Measurements from ENCODE around the gene HBZ.
"Not testable (repeated sequence)": the region's sequence is repeated elsewhere in the genome, so short reads cannot be mapped to it uniquely, and the experiment has no call there.

Gene HBZ

DNA sequence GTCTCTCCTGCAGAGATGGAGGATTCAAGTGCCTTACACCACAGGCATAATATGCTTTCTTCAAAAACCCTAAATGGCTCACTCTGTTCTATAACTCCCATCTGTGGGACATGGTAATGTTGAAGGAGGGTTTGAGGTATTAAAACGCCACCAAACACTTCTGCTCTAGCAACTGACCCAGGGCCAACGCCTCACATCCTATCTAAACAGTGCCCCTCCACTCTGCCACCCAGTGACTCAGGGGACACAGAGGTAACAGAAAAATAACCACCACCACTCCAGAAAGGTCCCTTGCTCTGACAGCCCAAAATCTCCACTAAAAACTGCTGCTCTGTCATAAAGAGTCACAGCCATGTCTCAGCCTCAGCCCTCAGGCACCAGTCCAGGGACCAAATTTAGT lies 31.7 kb upstream of the HBZ start:
- H3K4me3 ChIP-seq (ENCODE audit: control insufficient read depth, low read depth, low read length): no peak overlapping the region
- no peak for DNase-seq (ENCODE audit: low read depth)
- TF ChIP-seq, protein P1, sequence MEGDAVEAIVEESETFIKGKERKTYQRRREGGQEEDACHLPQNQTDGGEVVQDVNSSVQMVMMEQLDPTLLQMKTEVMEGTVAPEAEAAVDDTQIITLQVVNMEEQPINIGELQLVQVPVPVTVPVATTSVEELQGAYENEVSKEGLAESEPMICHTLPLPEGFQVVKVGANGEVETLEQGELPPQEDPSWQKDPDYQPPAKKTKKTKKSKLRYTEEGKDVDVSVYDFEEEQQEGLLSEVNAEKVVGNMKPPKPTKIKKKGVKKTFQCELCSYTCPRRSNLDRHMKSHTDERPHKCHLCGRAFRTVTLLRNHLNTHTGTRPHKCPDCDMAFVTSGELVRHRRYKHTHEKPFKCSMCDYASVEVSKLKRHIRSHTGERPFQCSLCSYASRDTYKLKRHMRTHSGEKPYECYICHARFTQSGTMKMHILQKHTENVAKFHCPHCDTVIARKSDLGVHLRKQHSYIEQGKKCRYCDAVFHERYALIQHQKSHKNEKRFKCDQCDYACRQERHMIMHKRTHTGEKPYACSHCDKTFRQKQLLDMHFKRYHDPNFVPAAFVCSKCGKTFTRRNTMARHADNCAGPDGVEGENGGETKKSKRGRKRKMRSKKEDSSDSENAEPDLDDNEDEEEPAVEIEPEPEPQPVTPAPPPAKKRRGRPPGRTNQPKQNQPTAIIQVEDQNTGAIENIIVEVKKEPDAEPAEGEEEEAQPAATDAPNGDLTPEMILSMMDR (conservative IDR thresholded peaks at IDR 0.05; ENCODE audit: control insufficient read depth, insufficient read depth, low read depth, low read length): no peak

DNA sequence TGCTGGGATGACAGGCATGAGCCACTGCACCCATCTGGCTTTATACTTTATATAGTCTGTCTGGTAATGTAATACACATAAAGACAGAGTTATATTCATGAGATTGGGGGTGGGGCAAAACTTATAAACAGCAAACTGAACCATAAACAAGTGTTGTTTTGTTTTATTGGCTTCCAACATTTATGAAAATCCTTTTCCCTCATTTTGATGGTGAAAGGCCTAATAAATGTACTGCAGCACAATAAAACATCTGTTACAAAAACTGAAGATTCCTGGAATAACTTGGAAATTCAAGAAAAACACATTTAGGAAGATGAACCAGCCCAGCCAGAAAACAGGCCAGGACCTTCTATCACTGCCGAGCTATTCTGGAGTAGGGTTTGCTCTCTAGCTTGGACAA lies 30.1 kb upstream of the HBZ start:
- no peak for DNase-seq (ENCODE audit: low read depth)
- no peak overlapping the region for H3K4me3 ChIP-seq (ENCODE audit: control insufficient read depth, low read depth, low read length)
- TF ChIP-seq, protein P1 (conservative IDR thresholded peaks at IDR 0.05; ENCODE audit: control insufficient read depth, insufficient read depth, low read depth, low read length): no peak

DNA sequence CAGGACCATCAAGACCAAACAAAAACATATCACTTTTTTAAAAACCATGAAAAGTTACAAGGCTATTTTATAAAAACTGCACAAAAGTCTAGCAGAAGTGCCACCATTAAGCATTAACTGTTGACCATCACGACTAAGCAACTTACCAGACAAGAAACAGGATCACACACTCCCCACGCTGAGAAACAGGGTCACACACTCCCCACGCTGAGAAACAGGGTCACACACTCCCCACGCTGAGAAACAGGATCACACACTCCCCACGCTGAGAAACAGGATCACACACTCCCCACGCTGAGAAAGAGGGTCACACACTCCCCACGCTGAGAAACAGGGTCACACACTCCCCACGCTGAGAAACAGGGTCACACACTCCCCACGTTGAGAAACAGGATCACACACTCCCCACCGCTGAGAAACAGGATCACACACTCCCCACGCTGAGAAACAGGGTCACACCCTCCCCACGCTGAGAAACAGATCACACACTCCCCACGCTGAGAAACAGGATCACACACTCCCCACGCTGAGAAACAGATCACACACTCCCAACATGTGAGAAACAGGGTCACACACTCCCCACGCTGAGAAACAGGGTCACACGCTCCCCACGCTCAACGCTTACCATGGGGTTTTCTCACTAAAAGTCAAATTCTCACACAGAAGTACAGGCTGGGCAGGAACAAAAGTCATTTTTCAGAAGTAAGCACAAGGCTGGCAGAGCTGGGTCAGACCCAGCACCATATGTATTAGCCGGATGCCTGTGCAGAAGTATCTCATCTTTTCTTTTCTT lies 28.7 kb upstream of the HBZ start:
- DNase-seq (ENCODE audit: low read depth); H3K4me3 ChIP-seq (ENCODE audit: control insufficient read depth, low read depth, low read length): not testable (repeated sequence)

DNA sequence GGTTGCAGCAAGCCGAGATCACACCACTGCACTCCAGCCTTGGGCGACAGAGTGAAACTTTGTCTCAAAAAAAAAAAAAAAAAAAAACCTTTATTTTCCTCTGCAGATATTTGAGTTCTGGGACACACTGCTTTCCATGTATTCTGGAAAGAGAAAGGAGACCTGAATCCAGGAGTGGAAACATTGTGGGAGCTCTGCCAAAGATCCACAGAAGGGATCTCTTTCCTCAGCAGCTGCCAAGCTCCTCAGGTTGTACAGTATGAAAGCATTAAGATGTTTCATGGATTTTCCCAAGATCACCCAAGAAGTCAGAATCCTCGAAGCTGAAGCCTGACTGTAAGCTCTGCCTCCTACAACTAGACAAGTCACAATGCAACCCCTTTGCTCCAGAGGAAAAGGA lies 27.4 kb upstream of the HBZ start:
- TF ChIP-seq, protein P1 (conservative IDR thresholded peaks at IDR 0.05; ENCODE audit: control insufficient read depth, insufficient read depth, low read depth, low read length): no peak
- DNase-seq (ENCODE audit: low read depth): no peak
- H3K4me3 ChIP-seq (ENCODE audit: control insufficient read depth, low read depth, low read length): no peak overlapping the region

DNA sequence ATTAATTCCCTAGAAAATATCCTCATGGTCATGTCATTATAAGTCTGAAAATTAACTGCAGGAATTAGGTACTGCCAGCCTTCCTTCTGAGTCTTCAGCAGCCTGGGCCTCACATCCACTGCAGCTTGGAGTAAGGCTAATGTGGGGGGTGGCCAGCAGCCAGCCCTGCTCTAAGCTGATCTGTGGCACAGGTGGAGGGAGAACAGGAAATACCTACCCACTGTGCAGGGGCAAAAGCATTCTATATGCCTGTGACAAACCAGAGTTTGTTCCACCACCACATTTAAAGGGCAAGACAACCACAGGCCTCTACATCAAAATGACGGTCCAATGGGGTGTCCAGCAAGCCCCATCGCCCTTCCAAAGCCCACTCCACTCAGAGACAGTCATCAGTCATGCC lies 23.4 kb upstream of the HBZ start:
- no peak overlapping the region for H3K4me3 ChIP-seq (ENCODE audit: control insufficient read depth, low read depth, low read length)
- DNase-seq (ENCODE audit: low read depth): no peak
- TF ChIP-seq, protein P1 (conservative IDR thresholded peaks at IDR 0.05; ENCODE audit: control insufficient read depth, insufficient read depth, low read depth, low read length): no peak

DNA sequence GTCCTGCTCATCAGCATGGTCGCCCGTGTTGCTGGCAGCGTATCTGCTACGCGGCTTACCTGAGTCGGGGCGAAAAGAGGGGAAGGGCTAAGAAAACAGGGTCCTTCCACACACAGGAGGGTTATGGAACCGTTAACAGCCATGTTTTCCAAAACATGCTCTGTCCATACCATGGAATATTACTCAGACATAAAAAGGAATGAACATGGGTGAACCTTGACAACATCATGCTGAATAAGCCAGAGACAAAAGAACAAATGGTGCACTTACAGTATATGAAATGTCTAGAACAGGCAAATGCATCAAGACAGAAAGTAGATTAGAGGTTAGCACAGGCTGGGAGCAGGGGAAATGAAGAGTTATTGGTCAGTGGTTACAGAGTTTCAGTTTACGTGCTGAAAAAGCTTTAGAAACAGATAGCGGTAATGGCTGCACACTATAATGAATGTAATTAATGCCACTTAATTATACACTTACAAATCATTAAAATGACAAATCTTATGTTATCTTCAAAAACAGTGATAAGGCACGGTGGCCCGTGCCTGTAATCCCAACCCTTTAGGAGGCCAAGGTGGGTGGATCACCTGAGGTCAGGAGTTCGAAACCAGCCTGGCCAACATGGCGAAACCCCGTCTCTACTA lies 21.8 kb upstream of the HBZ start:
- H3K4me3 ChIP-seq (ENCODE audit: control insufficient read depth, low read depth, low read length): no peak overlapping the region
- TF ChIP-seq, protein P1 (conservative IDR thresholded peaks at IDR 0.05; ENCODE audit: control insufficient read depth, insufficient read depth, low read depth, low read length): no peak
- no peak for DNase-seq (ENCODE audit: low read depth)

DNA sequence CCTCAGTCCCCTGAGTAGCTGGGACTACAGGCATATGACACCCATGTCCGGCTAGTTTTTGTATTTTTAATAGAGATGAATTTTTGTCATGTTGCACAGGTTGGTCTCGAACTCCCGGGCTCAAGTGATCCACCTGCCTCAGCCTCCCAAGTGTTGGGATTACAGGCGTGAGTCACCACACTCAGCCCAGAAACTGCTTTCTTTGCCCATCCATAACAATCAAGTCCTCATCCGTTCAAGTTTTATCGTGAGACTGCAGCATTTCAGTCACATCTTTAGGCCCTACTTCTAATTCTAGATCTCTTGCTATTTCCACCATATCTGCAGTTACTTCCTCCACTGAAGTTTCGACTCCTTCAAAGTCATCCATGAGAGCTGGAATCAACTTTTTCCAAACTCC lies 20.3 kb upstream of the HBZ start:
- H3K4me3 ChIP-seq (ENCODE audit: control insufficient read depth, low read depth, low read length): no peak overlapping the region
- DNase-seq (ENCODE audit: low read depth): no peak
- TF ChIP-seq, protein P1 (conservative IDR thresholded peaks at IDR 0.05; ENCODE audit: control insufficient read depth, insufficient read depth, low read depth, low read length): no peak
